ENCODE measurements around the gene MZT2B. TPM values are rescaled to one million over a fixed set of nuclear protein-coding genes. Genes with fewer than 3 reads are reported as not detected.
"Not testable (repeated sequence)": the region's sequence is repeated elsewhere in the genome, so short reads cannot be mapped to it uniquely, and the experiment has no call there.

The MZT2B gene
- polyA plus RNA-seq, 10 donors: 67.7 to 194 (median 110) TPM

DNA sequence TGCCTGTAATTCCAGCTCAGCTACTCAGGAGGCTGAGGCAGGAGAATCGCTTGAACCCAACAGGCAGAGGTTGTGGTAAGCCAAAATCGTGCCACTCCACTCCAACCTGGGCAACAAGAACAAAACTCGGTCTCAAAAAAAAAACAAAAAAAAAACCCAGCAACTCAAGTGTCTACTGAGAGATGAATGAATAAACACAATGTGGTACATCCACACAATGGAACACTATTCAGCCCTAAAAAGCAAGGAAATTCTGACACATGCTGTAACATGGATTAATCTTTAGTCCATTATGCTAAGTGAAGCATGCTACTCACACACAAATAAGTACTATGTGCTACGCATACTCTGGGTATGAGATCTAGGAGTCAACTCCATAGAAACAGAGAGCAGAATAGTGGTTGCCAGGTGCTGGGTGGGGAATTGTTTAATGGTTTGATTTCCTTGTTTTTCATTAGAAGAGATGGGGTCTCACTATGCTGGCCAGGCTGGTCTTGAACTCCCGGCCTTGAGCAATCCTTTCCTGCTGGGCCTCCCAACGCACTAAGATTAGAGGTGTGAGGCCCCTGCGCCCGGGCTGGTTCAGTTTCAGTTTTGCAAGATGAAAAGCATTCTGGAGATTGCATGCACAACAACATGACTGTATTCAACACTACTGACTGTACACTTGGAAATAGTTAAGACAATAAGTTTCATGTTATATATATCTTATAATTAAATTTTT is 16.6 kb upstream of the MZT2B start:
- DNase-seq: no peak

DNA sequence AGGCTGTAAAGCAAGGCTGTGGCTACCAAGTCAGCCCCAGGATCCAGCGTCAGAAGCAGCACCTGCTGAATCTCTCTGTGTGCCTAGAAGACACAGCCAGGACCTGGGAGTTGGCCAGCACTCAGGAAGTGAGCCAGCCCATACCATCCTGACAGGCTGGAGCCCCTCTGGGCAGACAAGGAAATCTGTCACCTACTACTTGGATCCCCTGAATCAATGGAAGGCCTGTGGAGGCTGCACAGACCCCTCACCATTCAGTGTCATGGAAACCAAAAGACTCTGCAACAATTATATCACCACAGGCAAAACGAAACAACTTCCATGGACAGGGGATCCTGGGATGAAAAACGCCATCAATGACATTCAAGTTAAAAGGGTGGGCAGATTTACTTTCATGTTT is 15.5 kb upstream of the MZT2B start:
- not testable (repeated sequence) for DNase-seq

DNA sequence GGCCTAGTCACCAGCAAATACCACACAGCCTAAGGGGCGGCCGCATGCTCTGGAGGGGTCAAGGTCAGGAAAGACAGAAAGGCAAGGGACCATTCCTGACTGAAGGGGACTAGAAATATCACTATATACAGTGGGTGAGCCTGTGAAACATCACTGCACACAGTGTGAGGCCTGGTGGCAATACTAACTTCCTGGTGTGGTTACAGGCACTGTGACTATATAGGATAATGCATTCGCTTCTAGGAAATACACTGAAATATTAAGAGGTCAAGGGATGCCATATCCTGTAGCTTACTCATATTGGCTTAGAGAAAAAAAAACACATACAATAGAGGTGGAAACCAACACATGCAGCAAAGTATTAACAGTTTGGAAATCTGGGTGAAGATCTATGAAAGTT is 12.9 kb upstream of the MZT2B start:
- not testable (repeated sequence) for DNase-seq

GRCh38 chr2:130169896-130170295 is 12.2 kb upstream of the MZT2B start:
- no peak for DNase-seq

- not testable (repeated sequence) for DNase-seq
Measured at GRCh38 chr2:130174866-130175265, 7.2 kb upstream of the MZT2B start.

DNA sequence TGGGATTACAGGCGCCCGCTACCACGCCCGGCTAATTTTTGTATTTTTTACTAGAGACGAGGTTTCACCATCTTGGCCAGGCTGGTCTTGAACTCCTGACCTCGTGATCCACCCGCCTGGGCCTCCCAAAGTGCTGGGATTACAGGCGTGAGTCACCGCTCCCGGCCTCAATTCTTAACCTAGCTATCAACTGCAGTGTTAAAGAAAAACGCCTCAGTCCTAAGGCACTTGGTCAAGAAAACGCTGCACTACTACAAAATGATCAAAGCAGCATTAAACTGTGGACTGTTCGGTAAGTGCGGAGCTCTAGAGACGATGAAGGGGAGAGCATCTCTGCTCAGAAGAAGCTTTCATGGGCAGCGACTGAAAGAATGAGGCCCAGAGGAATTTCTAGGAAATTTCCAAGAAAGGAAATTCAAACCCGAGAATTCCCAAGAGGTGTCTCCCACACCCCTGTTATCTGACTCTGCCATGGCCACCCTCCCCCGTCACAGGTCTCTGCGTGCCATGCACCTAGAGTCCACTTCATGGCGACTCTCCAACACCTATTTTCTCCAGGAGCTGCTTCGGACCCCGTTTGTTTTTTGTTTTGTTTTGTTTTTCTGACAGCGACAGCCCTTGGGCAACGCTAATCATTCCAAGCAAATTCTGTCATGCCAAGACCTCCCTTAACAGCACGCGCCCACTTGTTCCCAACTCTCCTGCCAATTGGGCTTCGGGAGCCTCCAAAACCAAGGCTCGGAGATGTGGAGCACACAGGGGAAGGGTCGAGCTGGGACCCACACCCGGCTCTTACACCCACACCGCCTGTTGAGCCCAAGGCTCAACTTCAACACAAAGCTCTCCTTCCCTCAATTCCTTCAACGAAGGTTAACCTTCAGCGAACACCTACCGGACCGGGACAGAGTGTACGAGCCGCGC is 1.4 kb upstream of the MZT2B start:
- not testable (repeated sequence) for DNase-seq

- DNase-seq: peak; percentile 97 to 98 (median 98)
Measured at GRCh38 chr2:130181325-130181879, 660 bp upstream of the MZT2B start, which contains the start of gene SMPD4. Gene SMPD4 (minus strand): TSS chr2:130181602. CDS start chr2:130176592, 5,010 bp downstream.

- DNase-seq: peak in 2 of 3 donors; percentile 1 to 57
Measured at GRCh38 chr2:130182826-130183511, 907 bp downstream of the MZT2B start.

DNA sequence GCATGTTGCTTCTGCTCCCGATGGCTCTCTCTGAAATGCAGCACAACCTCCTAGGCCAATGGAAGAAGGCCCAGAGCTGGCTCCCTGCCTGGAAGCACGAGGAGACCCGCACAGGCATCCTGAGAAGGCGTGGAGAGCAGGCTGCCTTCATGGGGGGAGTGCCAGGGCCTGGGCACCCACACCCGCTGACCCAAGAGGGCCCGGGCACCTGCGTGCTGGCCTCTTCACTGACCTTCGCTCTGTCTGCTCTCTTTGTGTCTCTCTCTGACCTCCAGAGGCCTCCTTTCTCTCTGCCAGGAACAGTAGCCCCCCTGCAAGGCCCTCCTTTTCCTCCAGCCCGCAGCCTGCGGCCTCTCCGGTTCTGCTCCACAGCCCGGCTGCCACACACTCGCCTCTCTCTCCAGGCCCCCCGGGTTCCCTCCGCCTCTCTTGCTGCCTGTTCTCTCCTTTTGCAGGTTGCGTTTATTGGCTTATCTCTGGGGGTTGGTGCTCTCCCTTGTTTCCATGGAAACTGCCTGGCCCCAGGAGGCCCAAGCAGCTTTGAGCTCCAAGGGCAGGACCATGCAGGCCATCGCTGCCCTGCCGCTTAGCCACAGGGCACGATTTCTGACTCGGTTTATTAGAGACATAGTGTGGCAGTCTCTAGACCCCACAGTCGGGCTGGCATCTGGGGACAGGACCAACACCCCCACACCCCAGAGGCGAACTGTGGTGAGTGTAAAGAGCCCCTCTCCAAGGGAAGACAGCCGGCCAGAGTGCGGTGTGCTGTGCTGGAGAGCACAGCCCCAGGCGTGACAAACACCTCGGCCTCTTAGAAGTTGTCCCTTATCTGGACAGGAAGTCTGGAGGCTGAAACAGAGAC is 1.7 kb downstream of the MZT2B start:
- peak; percentile 10 to 71 (median 45) for DNase-seq

DNA sequence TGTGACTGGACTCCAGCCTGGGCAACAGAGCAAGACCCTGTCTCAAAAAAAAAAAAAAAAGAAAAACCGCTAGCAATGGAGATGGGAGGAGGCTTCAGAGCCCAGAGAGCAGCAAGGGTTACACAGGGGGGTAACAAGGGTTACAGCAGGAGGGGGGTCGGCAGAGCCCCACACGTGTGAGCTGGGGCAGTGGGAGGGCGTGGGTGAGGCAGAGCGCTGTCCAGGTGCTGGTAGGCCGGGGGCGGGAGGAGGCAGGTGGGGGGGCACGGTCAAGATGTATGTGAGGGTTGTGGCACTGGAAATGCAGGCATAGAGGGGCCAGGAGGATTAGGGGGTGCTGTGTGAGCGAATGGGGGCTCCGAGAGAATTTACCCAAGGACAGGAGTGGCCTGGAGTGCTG is 3.4 kb downstream of the MZT2B start:
- no peak for DNase-seq

GRCh38 chr2:130185896-130186295 is 3.8 kb downstream of the MZT2B start:
- DNase-seq: no peak

DNA sequence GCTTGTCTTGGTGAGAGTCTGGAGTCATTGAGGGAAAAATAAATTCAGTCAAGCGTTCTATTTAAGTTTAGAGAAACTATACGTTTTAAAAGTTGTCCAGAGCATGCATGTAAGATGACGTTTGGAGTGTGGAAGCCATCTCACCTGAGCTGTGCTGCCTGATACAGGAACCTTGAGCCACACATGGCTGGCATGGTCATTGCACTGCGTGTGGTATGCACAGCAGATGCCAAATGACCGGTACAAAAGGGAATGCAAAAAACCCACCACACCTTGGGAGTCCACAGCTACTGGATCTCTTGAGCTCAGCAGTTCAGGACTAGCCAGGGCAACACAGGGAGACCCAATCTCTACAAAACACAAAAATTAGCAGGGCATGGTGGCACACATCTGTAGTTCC is 4.3 kb downstream of the MZT2B start:
- no peak for DNase-seq

GRCh38 chr2:130187268-130187667 is 5.2 kb downstream of the MZT2B start:
- DNase-seq: no peak

DNA sequence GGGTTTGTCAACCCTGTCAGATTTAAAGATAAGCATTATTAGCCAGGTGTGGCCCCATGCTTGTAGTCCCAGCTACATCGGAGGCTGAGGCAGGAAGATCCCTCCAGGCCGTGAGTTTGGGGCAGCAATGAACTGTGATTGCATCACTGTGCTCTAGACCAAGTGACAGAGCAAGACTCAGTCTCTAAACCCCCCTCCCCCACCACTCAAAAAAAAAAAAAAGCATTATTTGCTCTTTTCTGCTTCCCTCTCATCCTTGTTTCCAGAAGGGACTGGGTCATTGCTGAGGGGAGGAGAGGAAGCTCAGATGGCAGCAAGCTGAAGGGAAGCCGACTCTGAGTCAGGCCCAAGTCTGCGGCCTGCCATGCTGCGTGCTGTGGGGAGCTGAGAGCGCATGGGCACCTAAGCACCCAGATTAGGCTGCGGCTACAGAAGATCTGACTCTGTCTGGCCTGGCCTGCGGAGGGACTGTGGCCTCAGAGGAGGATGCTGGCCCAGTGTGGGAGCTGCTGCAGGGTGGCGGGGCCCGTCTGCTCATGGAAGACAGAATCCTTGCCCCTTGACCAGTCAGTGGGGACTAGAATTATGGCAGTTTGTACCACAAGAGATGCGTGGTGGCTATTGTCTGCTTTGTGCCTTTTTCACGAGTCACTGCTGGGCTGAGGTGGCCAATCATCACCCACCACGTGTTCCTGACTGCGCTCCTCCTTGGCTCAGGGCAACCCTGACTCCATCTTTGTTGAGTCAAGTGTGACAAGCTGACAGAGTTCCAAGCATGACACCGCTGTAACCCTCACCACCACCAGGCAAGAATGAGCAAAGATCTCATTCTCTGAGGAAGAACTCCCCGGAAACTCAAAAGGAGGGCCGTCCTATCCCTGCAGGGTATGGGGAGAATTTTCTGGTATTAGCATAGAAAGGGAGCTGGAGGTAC is 6.1 kb downstream of the MZT2B start:
- DNase-seq: not testable (repeated sequence)

GRCh38 chr2:130188958-130189357 is 6.9 kb downstream of the MZT2B start:
- DNase-seq: not testable (repeated sequence)

- no peak for DNase-seq
Measured at GRCh38 chr2:130190237-130190636, 8.2 kb downstream of the MZT2B start.

GRCh38 chr2:130191319-130191718 is 9.3 kb downstream of the MZT2B start:
- DNase-seq: not testable (repeated sequence)

DNA sequence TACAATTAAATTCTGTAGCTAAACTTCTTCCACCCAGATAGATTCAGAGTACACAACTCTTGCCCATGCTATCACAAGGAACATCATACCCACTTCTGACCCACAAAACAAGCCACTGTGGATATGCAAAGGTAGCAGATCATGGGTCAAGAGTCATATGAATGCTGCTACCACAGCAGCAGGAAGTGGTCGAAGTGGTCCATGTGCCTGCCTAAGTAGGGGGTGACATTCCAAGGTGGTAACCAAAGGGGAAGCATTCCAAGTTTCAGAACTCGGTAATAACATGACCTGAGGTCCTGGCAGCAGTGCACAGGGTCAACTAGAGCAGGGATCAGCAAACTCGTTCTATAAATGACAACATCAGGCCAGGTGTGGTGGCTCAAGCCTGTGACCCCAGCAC is 10.4 kb downstream of the MZT2B start:
- DNase-seq: not testable (repeated sequence)

DNA sequence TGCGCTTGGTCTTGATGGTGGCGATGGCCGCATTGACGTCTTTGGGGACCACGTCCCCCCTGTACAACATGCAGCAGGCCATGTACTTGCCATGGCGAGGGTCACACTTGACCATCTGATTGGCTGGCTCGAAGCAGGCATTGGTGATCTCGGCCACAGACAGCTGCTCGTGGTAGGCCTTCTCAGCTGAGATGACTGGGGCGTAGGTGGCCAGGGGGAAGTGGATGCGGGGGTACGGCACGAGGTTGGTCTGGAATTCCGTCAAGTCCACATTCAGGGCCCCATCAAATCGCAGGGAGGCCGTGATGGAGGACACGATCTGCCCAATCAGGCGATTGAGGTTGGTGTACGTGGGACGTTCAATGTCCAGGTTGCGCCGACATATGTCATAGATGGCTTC is 11.8 kb downstream of the MZT2B start:
- DNase-seq: not testable (repeated sequence)
